Neural progenitor cell (in vitro differentiated cells): ENCODE results near the gene ZNF683. TPM values are rescaled to one million over a fixed set of nuclear protein-coding genes. Genes with fewer than 3 reads are reported as not detected.

Experiments used
- DNase-seq: peaks from one replicate; pipeline ENCODE4 v3.0.0-alpha.2; 2016; ENCODE audit warnings: low spot score
- H2AFZ ChIP-seq: fragments of 200-600 bp; sonication (generic); replicated peaks from 2 replicates; pipeline ENCODE4 v1.6.1; 2016; ENCODE audit warnings: antibody characterized with exemption
- H3F3A ChIP-seq: fragments of 200-600 bp; sonication (generic); 2 replicates; pipeline ENCODE4 v1.6.1; 2016; ENCODE audit warnings: antibody characterized with exemption, low read depth
- H3K27ac ChIP-seq: fragments of 200-600 bp; sonication (generic); 2 replicates; pipeline ENCODE4 v1.5.1; 2016; ENCODE audit warnings: mild to moderate bottlenecking
- H3K27me3 ChIP-seq: fragments of 200-600 bp; sonication (generic); 2 replicates; pipeline ENCODE4 v1.6.1; 2016; ENCODE audit warnings: mild to moderate bottlenecking, moderate library complexity
- H3K36me3 ChIP-seq: fragments of 200-600 bp; sonication (generic); 2 replicates; pipeline ENCODE4 v1.5.1; 2016
- H3K4me1 ChIP-seq: fragments of 200-600 bp; sonication (generic); 2 replicates; pipeline ENCODE4 v1.6.1; 2016; ENCODE audit warnings: mixed run types
- H3K4me2 ChIP-seq: fragments of 200-600 bp; sonication (generic); 2 replicates; pipeline ENCODE4 v1.6.1; 2016
- H3K4me3 ChIP-seq: fragments of 200-600 bp; sonication (generic); 2 replicates; pipeline ENCODE4 v1.5.1; 2016
- H3K79me2 ChIP-seq: fragments of 200-600 bp; sonication (generic); 2 replicates; pipeline ENCODE4 v1.6.1; 2016; ENCODE audit warnings: low read depth
- H3K9ac ChIP-seq: fragments of 200-600 bp; sonication (generic); 2 replicates; pipeline ENCODE4 v1.6.1; 2016
- H3K9me3 ChIP-seq: fragments of 200-600 bp; sonication (generic); 2 replicates; pipeline ENCODE4 v1.5.1; 2016; ENCODE audit warnings: low read depth
- H4K20me1 ChIP-seq: fragments of 200-600 bp; sonication (generic); 2 replicates; pipeline ENCODE4 v1.6.1; 2016; ENCODE audit warnings: low read depth
- H3K27ac Mint-ChIP-seq: 3 replicates; pipeline ENCODE4 v1.8.0; 2021; ENCODE audit warnings: mixed read lengths
- H3K27me3 Mint-ChIP-seq: 2 replicates; pipeline ENCODE4 v1.8.0; 2022; ENCODE audit warnings: low read depth, mild to moderate bottlenecking, inconsistent platforms, moderate library complexity, mixed read lengths; ENCODE audit not compliant: insufficient read depth
- H3K36me3 Mint-ChIP-seq: 3 replicates; pipeline ENCODE4 v1.8.0; 2021; ENCODE audit warnings: mixed read lengths
- H3K4me1 Mint-ChIP-seq: 3 replicates; pipeline ENCODE4 v1.8.0; 2021; ENCODE audit warnings: mixed read lengths
- H3K4me3 Mint-ChIP-seq: 3 replicates; pipeline ENCODE4 v1.8.0; 2021; ENCODE audit warnings: mild to moderate bottlenecking, moderate library complexity, mixed read lengths
- H3K9me3 Mint-ChIP-seq: 3 replicates; pipeline ENCODE4 v1.8.0; 2020; ENCODE audit warnings: mixed read lengths
- EZH2 ChIP-seq: fragments of 200-600 bp; sonication (generic); IDR thresholded peaks from 2 replicates; pipeline ENCODE4 v1.6.1; 2017; ENCODE audit warnings: antibody characterized with exemption, mild to moderate bottlenecking, moderate library complexity
- EZH2phosphoT487 ChIP-seq: fragments of 200-600 bp; sonication (generic); IDR thresholded peaks from 2 replicates; pipeline ENCODE4 v1.6.1; 2017; ENCODE audit warnings: antibody characterized with exemption
- total RNA-seq: library from RNA; depleted of rRNA; stranded (reverse); fragments of >200 nt; gene quantifications from 2 replicates; pipeline ENCODE4 v1.2.3, GENCODE V29; 2015; ENCODE audit warnings: low replicate concordance
- TF ChIP-seq, protein P1 (sequence below): fragments of 200-600 bp; sonication (generic); IDR thresholded peaks from 2 replicates; pipeline ENCODE4 v1.5.1; 2017; ENCODE audit warnings: antibody characterized with exemption, mild to moderate bottlenecking

The ZNF683 gene
- total RNA-seq, 1 donor from 2014 or later: not detected

DNA sequence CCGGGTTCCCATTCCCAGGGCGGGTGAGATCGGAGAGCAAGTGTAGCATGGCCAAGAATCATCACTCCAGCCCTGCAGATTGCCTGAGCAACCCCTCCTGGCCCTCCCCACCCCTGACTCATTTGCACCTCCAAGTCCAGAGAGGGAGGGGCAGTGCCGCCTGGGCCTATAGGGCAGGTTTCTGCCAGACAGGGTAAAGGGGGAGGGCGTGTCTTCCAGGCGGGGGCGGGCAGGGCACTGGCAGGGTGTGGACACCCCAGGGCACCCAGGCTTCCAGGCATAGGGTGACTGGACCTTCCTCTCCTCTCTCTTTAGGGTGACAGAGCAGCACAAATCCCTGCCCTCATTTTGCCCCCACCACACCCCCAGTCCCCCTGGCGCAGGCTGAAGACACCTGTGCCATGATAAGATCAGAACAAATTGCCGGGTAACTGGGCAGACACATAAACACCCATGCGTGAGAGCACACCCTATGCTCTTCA lies 15.4 kb downstream of the ZNF683 start:
- Histone ChIP-seq H3K27ac (no peak overlapping the region), H3K79me2 (no peaks in the 10 kb centered on the region), H3K4me3 (no peak overlapping the region), H3K9me3 (no peaks in the 10 kb centered on the region), H3K27me3 (peaks cover 45% of the 10 kb centered on the region), H4K20me1 (no peaks in the 10 kb centered on the region), H3K4me2 (no peak overlapping the region), H2AFZ (no peak overlapping the region), H3K36me3 (no peaks in the 10 kb centered on the region), H3K9ac (no peak overlapping the region), H3F3A (peaks cover 19% of the 10 kb centered on the region), H3K4me1 (peaks cover 27% of the 10 kb centered on the region)
- no peak for DNase-seq
- TF ChIP-seq, protein P1, sequence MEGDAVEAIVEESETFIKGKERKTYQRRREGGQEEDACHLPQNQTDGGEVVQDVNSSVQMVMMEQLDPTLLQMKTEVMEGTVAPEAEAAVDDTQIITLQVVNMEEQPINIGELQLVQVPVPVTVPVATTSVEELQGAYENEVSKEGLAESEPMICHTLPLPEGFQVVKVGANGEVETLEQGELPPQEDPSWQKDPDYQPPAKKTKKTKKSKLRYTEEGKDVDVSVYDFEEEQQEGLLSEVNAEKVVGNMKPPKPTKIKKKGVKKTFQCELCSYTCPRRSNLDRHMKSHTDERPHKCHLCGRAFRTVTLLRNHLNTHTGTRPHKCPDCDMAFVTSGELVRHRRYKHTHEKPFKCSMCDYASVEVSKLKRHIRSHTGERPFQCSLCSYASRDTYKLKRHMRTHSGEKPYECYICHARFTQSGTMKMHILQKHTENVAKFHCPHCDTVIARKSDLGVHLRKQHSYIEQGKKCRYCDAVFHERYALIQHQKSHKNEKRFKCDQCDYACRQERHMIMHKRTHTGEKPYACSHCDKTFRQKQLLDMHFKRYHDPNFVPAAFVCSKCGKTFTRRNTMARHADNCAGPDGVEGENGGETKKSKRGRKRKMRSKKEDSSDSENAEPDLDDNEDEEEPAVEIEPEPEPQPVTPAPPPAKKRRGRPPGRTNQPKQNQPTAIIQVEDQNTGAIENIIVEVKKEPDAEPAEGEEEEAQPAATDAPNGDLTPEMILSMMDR: no peak
- TF ChIP-seq EZH2phosphoT487: no peak
- TF ChIP-seq EZH2: no peak
- peaks cover 18% of the 10 kb centered on the region for H3K27me3 Mint-ChIP-seq
- no peaks in the 10 kb centered on the region for H3K36me3 Mint-ChIP-seq
- H3K9me3 Mint-ChIP-seq: no peaks in the 10 kb centered on the region
- H3K27ac Mint-ChIP-seq: no peak overlapping the region
- H3K4me1 Mint-ChIP-seq: peaks cover 62% of the 10 kb centered on the region
- H3K4me3 Mint-ChIP-seq: no peak overlapping the region

DNA sequence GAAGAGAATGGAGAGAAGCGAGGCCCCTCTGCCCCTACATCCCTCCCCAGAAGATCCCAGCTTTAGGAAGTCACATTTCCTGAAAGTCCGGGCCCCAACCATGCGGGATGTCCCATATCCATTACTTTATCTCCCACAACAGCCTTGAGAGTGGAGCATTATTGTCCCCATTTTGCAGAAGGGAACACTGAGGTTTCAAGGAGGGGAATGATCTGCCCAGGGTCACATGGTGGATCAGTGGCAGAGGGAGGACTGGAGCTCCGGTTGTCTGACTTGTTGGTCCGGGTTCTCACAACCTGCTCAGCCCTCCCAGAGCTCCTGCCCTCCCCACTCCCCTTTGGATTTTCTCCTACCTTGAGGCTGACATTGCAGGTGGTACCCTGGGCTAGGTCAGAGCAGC lies 16.4 kb downstream of the ZNF683 start:
- peaks cover 19% of the 10 kb centered on the region for H3K27me3 Mint-ChIP-seq
- no peak for DNase-seq
- Histone ChIP-seq H3K79me2 (no peaks in the 10 kb centered on the region), H3K36me3 (no peaks in the 10 kb centered on the region), H3K9ac (no peak overlapping the region), H3K9me3 (no peaks in the 10 kb centered on the region), H3K27me3 (peaks cover 35% of the 10 kb centered on the region), H3K4me1 (peaks cover 37% of the 10 kb centered on the region), H2AFZ (no peak overlapping the region), H3F3A (peaks cover 24% of the 10 kb centered on the region), H3K27ac (no peak overlapping the region), H4K20me1 (no peaks in the 10 kb centered on the region), H3K4me3 (no peak overlapping the region), H3K4me2 (no peak overlapping the region)
- H3K4me3 Mint-ChIP-seq: no peak overlapping the region
- peaks cover 68% of the 10 kb centered on the region for H3K4me1 Mint-ChIP-seq
- H3K9me3 Mint-ChIP-seq: no peaks in the 10 kb centered on the region
- TF ChIP-seq, protein P1: no peak
- TF ChIP-seq EZH2 (no peak), EZH2phosphoT487 (no peak)
- no peaks in the 10 kb centered on the region for H3K36me3 Mint-ChIP-seq
- peak overlapping the region; percentile 94 for H3K27ac Mint-ChIP-seq

DNA sequence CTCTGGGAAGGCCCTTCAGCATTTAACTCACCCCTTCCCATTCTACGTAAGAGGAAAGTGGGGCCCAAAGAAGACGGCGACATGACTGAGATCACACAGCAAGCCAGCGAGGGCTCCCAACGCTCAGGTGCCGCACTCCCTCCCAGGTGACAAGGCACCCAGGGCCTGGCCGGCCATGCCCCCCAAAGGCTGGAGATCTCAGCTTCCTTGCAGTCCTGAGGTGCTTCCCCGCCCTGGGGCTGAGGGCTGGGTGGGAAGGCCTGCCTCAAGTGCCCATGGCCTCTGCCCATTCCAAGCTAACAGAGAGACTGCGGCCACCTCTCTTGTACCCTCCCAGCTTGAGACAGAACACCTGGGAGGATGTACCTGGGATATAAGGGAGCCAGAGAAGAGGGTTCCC lies 17.6 kb downstream of the ZNF683 start:
- Histone ChIP-seq H3K4me2 (no peak overlapping the region), H4K20me1 (no peaks in the 10 kb centered on the region), H3K36me3 (no peaks in the 10 kb centered on the region), H3K27me3 (peaks cover 23% of the 10 kb centered on the region), H3K4me3 (no peak overlapping the region), H3K9me3 (no peaks in the 10 kb centered on the region), H3K79me2 (no peaks in the 10 kb centered on the region), H3K27ac (no peak overlapping the region), H3F3A (peaks cover 24% of the 10 kb centered on the region), H3K9ac (no peak overlapping the region), H2AFZ (no peak overlapping the region), H3K4me1 (peaks cover 39% of the 10 kb centered on the region)
- DNase-seq: no peak
- Mint-ChIP-seq H3K27ac (no peak overlapping the region), H3K4me1 (peaks cover 72% of the 10 kb centered on the region), H3K27me3 (peaks cover 19% of the 10 kb centered on the region), H3K4me3 (no peak overlapping the region), H3K9me3 (no peaks in the 10 kb centered on the region), H3K36me3 (no peaks in the 10 kb centered on the region)
- TF ChIP-seq, protein P1: no peak
- TF ChIP-seq EZH2 (no peak), EZH2phosphoT487 (no peak)
